H9 (cell line): ENCODE data around the gene STAU1. TPM values are rescaled to one million over a fixed set of nuclear protein-coding genes. Genes with fewer than 3 reads are reported as not detected.

ENCODE experiments used
- DNase-seq: peaks from one replicate; pipeline ENCODE4 v3.0.0-alpha.2; 2017
- H2AFZ ChIP-seq: one replicate; pipeline ENCODE4 v1.6.1; 2013; ENCODE audit warnings: mild to moderate bottlenecking, low read length, control low read depth, moderate library complexity
- H2AK5ac ChIP-seq: 2 replicates; pipeline ENCODE4 v1.6.1; 2013; ENCODE audit warnings: low read length, control low read depth, mixed read lengths; ENCODE audit not compliant: insufficient read length
- H2BK120ac ChIP-seq: one replicate; pipeline ENCODE4 v1.6.1; 2013; ENCODE audit warnings: low read depth, mild to moderate bottlenecking, low read length, control low read depth, inconsistent platforms; ENCODE audit not compliant: poor library complexity, severe bottlenecking
- H2BK12ac ChIP-seq: 2 replicates; pipeline ENCODE4 v1.6.1; 2013; ENCODE audit warnings: low read length, control low read depth, mixed read lengths, low read depth; ENCODE audit not compliant: insufficient read length
- H2BK15ac ChIP-seq: 2 replicates; pipeline ENCODE4 v1.6.1; 2013; ENCODE audit warnings: low read depth, low read length, control low read depth
- H2BK20ac ChIP-seq: one replicate; pipeline ENCODE4 v1.6.1; 2013; ENCODE audit warnings: low read depth, mild to moderate bottlenecking, low read length, control low read depth, inconsistent platforms; ENCODE audit not compliant: poor library complexity, severe bottlenecking
- H2BK5ac ChIP-seq: 2 replicates; pipeline ENCODE4 v1.6.1; 2013; ENCODE audit warnings: low read length, control low read depth, mixed read lengths; ENCODE audit not compliant: insufficient read length
- H3K14ac ChIP-seq: 2 replicates; pipeline ENCODE4 v1.6.1; 2013; ENCODE audit warnings: low read length, control low read depth; ENCODE audit not compliant: insufficient read depth
- H3K18ac ChIP-seq: 2 replicates; pipeline ENCODE4 v1.6.1; 2013; ENCODE audit warnings: low read depth, mild to moderate bottlenecking, mixed read lengths, low read length, control low read depth; ENCODE audit not compliant: insufficient read length
- H3K23ac ChIP-seq: 2 replicates; pipeline ENCODE4 v1.6.1; 2013; ENCODE audit warnings: low read length, control low read depth, mixed read lengths, low read depth; ENCODE audit not compliant: insufficient read length
- H3K23me2 ChIP-seq: 2 replicates; pipeline ENCODE4 v1.6.1; 2013; ENCODE audit warnings: low read depth, mild to moderate bottlenecking, mixed read lengths, low read length, control low read depth; ENCODE audit not compliant: insufficient read length, poor library complexity, severe bottlenecking
- H3K27ac ChIP-seq: 2 replicates; pipeline ENCODE4 v1.5.1; 2013; ENCODE audit warnings: low read length, control low read depth, mixed read lengths, low read depth; ENCODE audit not compliant: insufficient read length
- H3K27me3 ChIP-seq: 2 replicates; pipeline ENCODE4 v1.6.1; 2013; ENCODE audit warnings: low read length, control low read depth, inconsistent platforms; ENCODE audit not compliant: insufficient read depth
- H3K4ac ChIP-seq: 2 replicates; pipeline ENCODE4 v1.6.1; 2013; ENCODE audit warnings: low read depth, mild to moderate bottlenecking, control low read depth, inconsistent platforms, low read length, moderate library complexity
- H3K4me1 ChIP-seq: 2 replicates; pipeline ENCODE4 v1.6.1; 2013; ENCODE audit warnings: low read length, control low read depth, inconsistent platforms; ENCODE audit not compliant: insufficient read depth
- H3K4me2 ChIP-seq: 2 replicates; pipeline ENCODE4 v1.6.1; 2013; ENCODE audit warnings: low read length, control low read depth, mixed read lengths; ENCODE audit not compliant: insufficient read length, insufficient read depth
- H3K56ac ChIP-seq: 2 replicates; pipeline ENCODE4 v1.6.1; 2013; ENCODE audit warnings: low read depth, mild to moderate bottlenecking, mixed read lengths, low read length, control low read depth; ENCODE audit not compliant: insufficient read length
- H3K79me1 ChIP-seq: 2 replicates; pipeline ENCODE4 v1.6.1; 2013; ENCODE audit warnings: low read depth, mild to moderate bottlenecking, moderate library complexity, low read length, control low read depth, inconsistent platforms; ENCODE audit not compliant: insufficient read depth, poor library complexity, severe bottlenecking
- H3K79me2 ChIP-seq: 2 replicates; pipeline ENCODE4 v1.6.1; 2013; ENCODE audit warnings: low read length, control low read depth, inconsistent platforms; ENCODE audit not compliant: insufficient read depth
- H3K9ac ChIP-seq: 2 replicates; pipeline ENCODE4 v1.6.1; 2013; ENCODE audit warnings: low read length, control low read depth, mixed read lengths; ENCODE audit not compliant: insufficient read length; ENCODE audit errors: extremely low read depth
- H3K9me3 ChIP-seq: one replicate; pipeline ENCODE4 v1.6.1; 2013; ENCODE audit warnings: low read depth, low read length, inconsistent platforms; ENCODE audit not compliant: control insufficient read depth
- H3T11ph ChIP-seq: one replicate; pipeline ENCODE4 v1.6.1; 2013; ENCODE audit warnings: mild to moderate bottlenecking, low read length, control low read depth, inconsistent platforms
- H4K20me1 ChIP-seq: one replicate; pipeline ENCODE4 v1.6.1; 2013; ENCODE audit not compliant: control insufficient read depth, insufficient read length, insufficient read depth
- H4K5ac ChIP-seq: 2 replicates; pipeline ENCODE4 v1.6.1; 2013; ENCODE audit warnings: low read depth, mild to moderate bottlenecking, mixed read lengths, low read length, control low read depth; ENCODE audit not compliant: insufficient read length
- H4K8ac ChIP-seq: replicated peaks from 2 replicates; pipeline ENCODE4 v1.6.1; 2013; ENCODE audit warnings: low read length, control low read depth, mixed read lengths, low read depth; ENCODE audit not compliant: insufficient read length
- H4K91ac ChIP-seq: 2 replicates; pipeline ENCODE4 v1.6.1; 2013; ENCODE audit warnings: low read depth, mild to moderate bottlenecking, moderate library complexity, mixed read lengths, low read length, control low read depth; ENCODE audit not compliant: insufficient read length
- H3K27ac Mint-ChIP-seq, 3 experiments: 2 replicates in 2 of 3; 3 replicates in 1 of 3; pipeline ENCODE4 v1.8.0; 2020 to 2021; ENCODE audit warnings: mixed read lengths in 3 of 3, mild to moderate bottlenecking in 1 of 3, moderate library complexity in 1 of 3
- H3K27me3 Mint-ChIP-seq: 2 replicates; pipeline ENCODE4 v1.8.0; 2021; ENCODE audit warnings: low read depth, mild to moderate bottlenecking, moderate library complexity, mixed read lengths
- H3K36me3 Mint-ChIP-seq, 3 experiments: 2 replicates in 2 of 3; 3 replicates in 1 of 3; pipeline ENCODE4 v1.8.0; 2020 to 2021; ENCODE audit warnings: low read depth in 3 of 3, mixed read lengths in 3 of 3; ENCODE audit not compliant: insufficient read depth in 1 of 3
- H3K4me1 Mint-ChIP-seq, 2 experiments: 2 replicates each; pipeline ENCODE4 v1.8.0; 2020; ENCODE audit warnings: mixed read lengths in 2 of 2
- H3K4me3 Mint-ChIP-seq, 2 experiments: 2 replicates in 1 of 2; 3 replicates in 1 of 2; pipeline ENCODE4 v1.8.0; 2020 to 2021; ENCODE audit warnings: mild to moderate bottlenecking in 2 of 2, mixed read lengths in 2 of 2, moderate library complexity in 1 of 2
- H3K9me3 Mint-ChIP-seq, 2 experiments: 2 replicates in 1 of 2; 3 replicates in 1 of 2; pipeline ENCODE4 v1.8.0; 2020; ENCODE audit warnings: mild to moderate bottlenecking in 2 of 2, mixed read lengths in 2 of 2, moderate library complexity in 1 of 2
- WGBS: extraction: QIAGEN DNeasy Blood & Tissue Kit; methylation state at CpG from one replicate; pipeline ENCODE4 v1.1.7; 2013; ENCODE audit warnings: missing lambda C conversion rate, low lambda C conversion rate, mixed read lengths; ENCODE audit not compliant: insufficient read length; ENCODE audit errors: extremely low coverage; 5-methylcytosine and 5-hydroxymethylcytosine counted together
- total RNA-seq: library from RNA; stranded (reverse); gene quantifications from 2 replicates; pipeline ENCODE4 v1.2.1, GENCODE V29; 2021
- TF ChIP-seq, protein P1 (sequence below): fragments of 200-600 bp; sonication (generic); conservative IDR thresholded peaks from 3 replicates; pipeline ENCODE4 v1.8.0; 2021; ENCODE audit warnings: antibody characterized with exemption, mild to moderate bottlenecking

Gene STAU1
- total RNA-seq, 1 experiment from 2014 or later = 106 TPM

- no peak overlapping the region for H3K9ac ChIP-seq
- WGBS = no CpG with 5 or more reads among the region's 7 CpGs
- 0 out of 5 replicates have a peak, but pooled peaks cover 0 to 2% of the 10 kb centered on the region in 2 experiments for H3K9me3 Mint-ChIP-seq
Observed at GRCh38 chr20:49203011-49203410, 14.9 kb upstream of the STAU1 start.

More at GRCh38 chr20:49203011-49203410, 14.9 kb upstream of the STAU1 start:
- no peaks in the 10 kb centered on the region for H3K79me1 ChIP-seq
- H3K14ac ChIP-seq = no peak overlapping the region
- no peak overlapping the region for H3K56ac ChIP-seq
- no peak overlapping the region for H3K18ac ChIP-seq
- H4K5ac ChIP-seq = no peak overlapping the region
- Mint-ChIP-seq H3K4me1 (no peaks in the 10 kb centered on the region), H3K27me3 (no peaks in the 10 kb centered on the region), H3K27ac (no peak overlapping the region), H3K4me3 (no peak overlapping the region), H3K36me3 (no peaks in the 10 kb centered on the region)
- H2BK15ac ChIP-seq = no peak overlapping the region
- H3K23me2 ChIP-seq = no peaks in the 10 kb centered on the region
- no peak overlapping the region for H3K4ac ChIP-seq
- no peaks in the 10 kb centered on the region for H3K79me2 ChIP-seq
- no peak overlapping the region for H2BK5ac ChIP-seq
- H4K91ac ChIP-seq = no peak overlapping the region
- H3K9me3 ChIP-seq = no peaks in the 10 kb centered on the region
- no peak overlapping the region for H3K27ac ChIP-seq
- no peak overlapping the region for H4K8ac ChIP-seq
- H2BK20ac ChIP-seq = no peak overlapping the region
- no peak overlapping the region for H2AK5ac ChIP-seq
- no peaks in the 10 kb centered on the region for H3K27me3 ChIP-seq
- H2BK120ac ChIP-seq = no peak overlapping the region
- no peak overlapping the region for H3K4me2 ChIP-seq
- no peak overlapping the region for H2AFZ ChIP-seq
- TF ChIP-seq, protein P1, sequence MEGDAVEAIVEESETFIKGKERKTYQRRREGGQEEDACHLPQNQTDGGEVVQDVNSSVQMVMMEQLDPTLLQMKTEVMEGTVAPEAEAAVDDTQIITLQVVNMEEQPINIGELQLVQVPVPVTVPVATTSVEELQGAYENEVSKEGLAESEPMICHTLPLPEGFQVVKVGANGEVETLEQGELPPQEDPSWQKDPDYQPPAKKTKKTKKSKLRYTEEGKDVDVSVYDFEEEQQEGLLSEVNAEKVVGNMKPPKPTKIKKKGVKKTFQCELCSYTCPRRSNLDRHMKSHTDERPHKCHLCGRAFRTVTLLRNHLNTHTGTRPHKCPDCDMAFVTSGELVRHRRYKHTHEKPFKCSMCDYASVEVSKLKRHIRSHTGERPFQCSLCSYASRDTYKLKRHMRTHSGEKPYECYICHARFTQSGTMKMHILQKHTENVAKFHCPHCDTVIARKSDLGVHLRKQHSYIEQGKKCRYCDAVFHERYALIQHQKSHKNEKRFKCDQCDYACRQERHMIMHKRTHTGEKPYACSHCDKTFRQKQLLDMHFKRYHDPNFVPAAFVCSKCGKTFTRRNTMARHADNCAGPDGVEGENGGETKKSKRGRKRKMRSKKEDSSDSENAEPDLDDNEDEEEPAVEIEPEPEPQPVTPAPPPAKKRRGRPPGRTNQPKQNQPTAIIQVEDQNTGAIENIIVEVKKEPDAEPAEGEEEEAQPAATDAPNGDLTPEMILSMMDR = no peak
- no peak overlapping the region for H2BK12ac ChIP-seq
- no peaks in the 10 kb centered on the region for H3K4me1 ChIP-seq
- H4K20me1 ChIP-seq = no peaks in the 10 kb centered on the region
- H3T11ph ChIP-seq = no peak overlapping the region
- no peak for DNase-seq
- no peak overlapping the region for H3K23ac ChIP-seq
